HepG2 (cell line): ENCODE data around the gene ATE1. TPM values are rescaled to one million over a fixed set of nuclear protein-coding genes. Genes with fewer than 3 reads are reported as not detected.

Experiments
- CREM ChIP-seq, 2 experiments: sonication (generic) in 1 of 2; formaldehyde crosslinking in 1 of 2; IDR thresholded peaks; 2 replicates each; pipeline versions ENCODE4 v1.4.0 to v1.6.1; 2016 to 2020; ENCODE audit warnings: antibody characterized with exemption in 1 of 2, mild to moderate bottlenecking in 1 of 2, missing genetic modification reagents in 1 of 2
- HOXA5 ChIP-seq: sonication (generic); formaldehyde crosslinking; IDR thresholded peaks from 2 replicates; pipeline ENCODE4 v1.4.0; 2020; ENCODE audit warnings: missing genetic modification reagents
- PHF5A ChIP-seq: IDR thresholded peaks from one replicate; pipeline ENCODE4 v1.6.1; 2018; ENCODE audit warnings: low read depth, missing genetic modification reagents; ENCODE audit not compliant: unreplicated experiment
- RBM39 ChIP-seq: fragments of 200-400 bp; formaldehyde crosslinking; IDR thresholded peaks from one replicate; pipeline ENCODE4 v1.6.1; 2018; ENCODE audit warnings: antibody characterized with exemption, mild to moderate bottlenecking, low read depth, low read length; ENCODE audit not compliant: poor library complexity, severe bottlenecking
- TCF12 ChIP-seq, 2 experiments: fragments of 450-650 bp in 1 of 2; sonication (generic) in 1 of 2; formaldehyde crosslinking in 1 of 2; IDR thresholded peaks; 2 replicates each; pipeline versions ENCODE4 v1.6.1 to v1.8.0; 2017 to 2022; ENCODE audit warnings: antibody characterized with exemption in 1 of 2, mild to moderate bottlenecking in 1 of 2, missing genetic modification reagents in 1 of 2, moderate library complexity in 1 of 2
- TFDP2 ChIP-seq: sonication (generic); formaldehyde crosslinking; IDR thresholded peaks from 2 replicates; pipeline ENCODE4 v1.4.0; 2020; ENCODE audit warnings: missing genetic modification reagents
- YY1 ChIP-seq: IDR thresholded peaks from 2 replicates; pipeline ENCODE4 v1.6.1; 2011; ENCODE audit warnings: low read length, low read depth, moderate library complexity, mild to moderate bottlenecking; ENCODE audit not compliant: insufficient read depth, insufficient replicate concordance
- ZBTB2 ChIP-seq: sonication (generic); formaldehyde crosslinking; IDR thresholded peaks from 2 replicates; pipeline ENCODE4 v1.8.0; 2022; ENCODE audit warnings: low read depth, missing genetic modification reagents
- polyA plus RNA-seq, 8 experiments: library from polyadenylated mRNA; depleted of rRNA in 3 of 8; stranded (reverse) in 7 of 8; unstranded in 1 of 8; fragments of >200 nt; fragmentation: Illumina TruSeq in 4 of 8; extraction: Trizol in 4 of 8; gene quantifications; 2 replicates each; pipeline versions ENCODE4 v1.2.1 to v1.2.3, GENCODE V29; 2011 to 2016; ENCODE audit warnings: low read depth in 4 of 8, missing spikeins in 1 of 8, mixed read lengths in 1 of 8; ENCODE audit not compliant: insufficient read depth in 1 of 8
- total RNA-seq, 5 experiments: library from RNA; depleted of rRNA; stranded (reverse); fragments of >200 nt; fragmentation: Illumina TruSeq; extraction: Trizol; gene quantifications; 2 replicates each; pipeline ENCODE4 v1.2.3, GENCODE V29; 2016; ENCODE audit warnings: low read depth in 1 of 5
- TF ChIP-seq, protein P1 (sequence below): IDR thresholded peaks from 2 replicates; pipeline ENCODE4 v1.4.0; 2020; ENCODE audit warnings: mild to moderate bottlenecking, missing genetic modification reagents
- TF ChIP-seq, protein P2 (sequence below): sonication (generic); formaldehyde crosslinking; conservative IDR thresholded peaks from 2 replicates; pipeline ENCODE4 v1.8.0; 2022; ENCODE audit warnings: low read depth, missing genetic modification reagents

ATE1 gene
- total and polyA plus RNA-seq, 2 of the 13 experiments (the other 11 are each of a cell fraction or from before 2014, with no cell fraction given): 17.5 to 42.2 TPM

GRCh38 chr10:121914661-121915060, 13.2 kb downstream of the ATE1 start (continued):
- TF ChIP-seq TCF12 (IDR thresholded peaks at IDR 0.05) (no peak), TCF12 (CRISPR knock-in tag; IDR thresholded peaks at IDR 0.05) (no peak), TFDP2 (CRISPR knock-in tag) (no peak), RBM39 (no peak), PHF5A (CRISPR knock-in tag) (no peak), YY1 (no peak), CREM (IDR thresholded peaks at IDR 0.05) (no peak), CREM (CRISPR knock-in tag; IDR thresholded peaks at IDR 0.05) (no peak), HOXA5 (CRISPR knock-in tag) (no peak), ZBTB2 (CRISPR knock-in tag) (no peak)
- TF ChIP-seq, protein P1, sequence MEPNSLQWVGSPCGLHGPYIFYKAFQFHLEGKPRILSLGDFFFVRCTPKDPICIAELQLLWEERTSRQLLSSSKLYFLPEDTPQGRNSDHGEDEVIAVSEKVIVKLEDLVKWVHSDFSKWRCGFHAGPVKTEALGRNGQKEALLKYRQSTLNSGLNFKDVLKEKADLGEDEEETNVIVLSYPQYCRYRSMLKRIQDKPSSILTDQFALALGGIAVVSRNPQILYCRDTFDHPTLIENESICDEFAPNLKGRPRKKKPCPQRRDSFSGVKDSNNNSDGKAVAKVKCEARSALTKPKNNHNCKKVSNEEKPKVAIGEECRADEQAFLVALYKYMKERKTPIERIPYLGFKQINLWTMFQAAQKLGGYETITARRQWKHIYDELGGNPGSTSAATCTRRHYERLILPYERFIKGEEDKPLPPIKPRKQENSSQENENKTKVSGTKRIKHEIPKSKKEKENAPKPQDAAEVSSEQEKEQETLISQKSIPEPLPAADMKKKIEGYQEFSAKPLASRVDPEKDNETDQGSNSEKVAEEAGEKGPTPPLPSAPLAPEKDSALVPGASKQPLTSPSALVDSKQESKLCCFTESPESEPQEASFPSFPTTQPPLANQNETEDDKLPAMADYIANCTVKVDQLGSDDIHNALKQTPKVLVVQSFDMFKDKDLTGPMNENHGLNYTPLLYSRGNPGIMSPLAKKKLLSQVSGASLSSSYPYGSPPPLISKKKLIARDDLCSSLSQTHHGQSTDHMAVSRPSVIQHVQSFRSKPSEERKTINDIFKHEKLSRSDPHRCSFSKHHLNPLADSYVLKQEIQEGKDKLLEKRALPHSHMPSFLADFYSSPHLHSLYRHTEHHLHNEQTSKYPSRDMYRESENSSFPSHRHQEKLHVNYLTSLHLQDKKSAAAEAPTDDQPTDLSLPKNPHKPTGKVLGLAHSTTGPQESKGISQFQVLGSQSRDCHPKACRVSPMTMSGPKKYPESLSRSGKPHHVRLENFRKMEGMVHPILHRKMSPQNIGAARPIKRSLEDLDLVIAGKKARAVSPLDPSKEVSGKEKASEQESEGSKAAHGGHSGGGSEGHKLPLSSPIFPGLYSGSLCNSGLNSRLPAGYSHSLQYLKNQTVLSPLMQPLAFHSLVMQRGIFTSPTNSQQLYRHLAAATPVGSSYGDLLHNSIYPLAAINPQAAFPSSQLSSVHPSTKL (CRISPR knock-in tag): no peak
- TF ChIP-seq, protein P2, sequence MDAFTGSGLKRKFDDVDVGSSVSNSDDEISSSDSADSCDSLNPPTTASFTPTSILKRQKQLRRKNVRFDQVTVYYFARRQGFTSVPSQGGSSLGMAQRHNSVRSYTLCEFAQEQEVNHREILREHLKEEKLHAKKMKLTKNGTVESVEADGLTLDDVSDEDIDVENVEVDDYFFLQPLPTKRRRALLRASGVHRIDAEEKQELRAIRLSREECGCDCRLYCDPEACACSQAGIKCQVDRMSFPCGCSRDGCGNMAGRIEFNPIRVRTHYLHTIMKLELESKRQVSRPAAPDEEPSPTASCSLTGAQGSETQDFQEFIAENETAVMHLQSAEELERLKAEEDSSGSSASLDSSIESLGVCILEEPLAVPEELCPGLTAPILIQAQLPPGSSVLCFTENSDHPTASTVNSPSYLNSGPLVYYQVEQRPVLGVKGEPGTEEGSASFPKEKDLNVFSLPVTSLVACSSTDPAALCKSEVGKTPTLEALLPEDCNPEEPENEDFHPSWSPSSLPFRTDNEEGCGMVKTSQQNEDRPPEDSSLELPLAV (CRISPR knock-in tag): no peak
